ENCODE results near the gene CTTNBP2. TPM values are rescaled to one million over a fixed set of nuclear protein-coding genes. Genes with fewer than 3 reads are reported as not detected.

Gene CTTNBP2
- total and polyA plus RNA-seq, 2 donors (not counting 1 experiment from before 2014, with no cell fraction given) = 8.3 to 12.0 TPM

DNA sequence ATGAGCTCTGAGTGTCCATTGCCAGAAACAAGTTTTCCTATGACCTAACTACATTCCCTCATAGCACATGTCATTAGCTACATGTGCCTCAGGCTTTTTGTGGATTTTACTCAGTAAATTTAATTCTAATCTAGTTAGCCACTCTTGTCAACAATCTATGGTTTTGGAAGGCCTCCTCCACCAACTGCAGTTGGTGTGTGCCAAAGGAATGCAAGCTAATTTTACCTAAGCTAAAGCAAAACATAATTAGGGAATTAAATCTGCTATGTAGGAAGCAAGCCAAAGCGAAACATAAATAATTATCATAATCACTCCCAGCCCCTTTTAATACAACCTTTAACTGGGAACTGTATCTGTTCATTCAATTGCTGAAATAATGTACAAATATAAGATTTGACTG is 3.5 kb upstream of the CTTNBP2 start:
- Histone ChIP-seq H3K4me3 (replicated peaks in 1 of 4; ENCODE audit: control extremely low read depth in 1 of 4, insufficient read depth in 1 of 4, low read depth in 3 of 4, low read length in 4 of 4) (no peak overlapping the region), H3K9me3 (ENCODE audit: control insufficient read depth, insufficient read depth, low read depth, low read length) (no peaks in the 10 kb centered on the region), H2AFZ (ENCODE audit: low read length) (no peak overlapping the region), H3K27ac (ENCODE audit: insufficient read depth, low read length) (no peak overlapping the region), H3K4me2 (ENCODE audit: extremely low read depth, insufficient read depth, low read length) (no peak overlapping the region), H3K27me3 (ENCODE audit: control insufficient read depth, insufficient read depth, low read length) (no peaks in the 10 kb centered on the region), H3K4me1 (ENCODE audit: control insufficient read depth, extremely low read depth, insufficient read depth, low read length) (no peaks in the 10 kb centered on the region), H3K9ac (ENCODE audit: insufficient read depth, low read length) (no peak overlapping the region), H3K79me2 (ENCODE audit: control insufficient read depth, insufficient read depth, low read length) (peaks cover 12% of the 10 kb centered on the region), H3K36me3 (ENCODE audit: control insufficient read depth, insufficient read depth, low read length) (no peaks in the 10 kb centered on the region), H4K20me1 (ENCODE audit: control insufficient read depth, extremely low read depth, insufficient read depth, low read length) (no peaks in the 10 kb centered on the region)
- TF ChIP-seq, protein P1, sequence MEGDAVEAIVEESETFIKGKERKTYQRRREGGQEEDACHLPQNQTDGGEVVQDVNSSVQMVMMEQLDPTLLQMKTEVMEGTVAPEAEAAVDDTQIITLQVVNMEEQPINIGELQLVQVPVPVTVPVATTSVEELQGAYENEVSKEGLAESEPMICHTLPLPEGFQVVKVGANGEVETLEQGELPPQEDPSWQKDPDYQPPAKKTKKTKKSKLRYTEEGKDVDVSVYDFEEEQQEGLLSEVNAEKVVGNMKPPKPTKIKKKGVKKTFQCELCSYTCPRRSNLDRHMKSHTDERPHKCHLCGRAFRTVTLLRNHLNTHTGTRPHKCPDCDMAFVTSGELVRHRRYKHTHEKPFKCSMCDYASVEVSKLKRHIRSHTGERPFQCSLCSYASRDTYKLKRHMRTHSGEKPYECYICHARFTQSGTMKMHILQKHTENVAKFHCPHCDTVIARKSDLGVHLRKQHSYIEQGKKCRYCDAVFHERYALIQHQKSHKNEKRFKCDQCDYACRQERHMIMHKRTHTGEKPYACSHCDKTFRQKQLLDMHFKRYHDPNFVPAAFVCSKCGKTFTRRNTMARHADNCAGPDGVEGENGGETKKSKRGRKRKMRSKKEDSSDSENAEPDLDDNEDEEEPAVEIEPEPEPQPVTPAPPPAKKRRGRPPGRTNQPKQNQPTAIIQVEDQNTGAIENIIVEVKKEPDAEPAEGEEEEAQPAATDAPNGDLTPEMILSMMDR (conservative IDR thresholded peaks at IDR 0.05 in 1 of 2, IDR thresholded peaks at IDR 0.05 in 1 of 2; ENCODE audit: low read depth in 1 of 2, low read length in 2 of 2) = no peak
- TF ChIP-seq EZH2 (IDR thresholded peaks at IDR 0.05; ENCODE audit: low read length, missing control alignments) = no peak
- no peak for DNase-seq (ENCODE audit: low read depth in 2 of 2)

DNA sequence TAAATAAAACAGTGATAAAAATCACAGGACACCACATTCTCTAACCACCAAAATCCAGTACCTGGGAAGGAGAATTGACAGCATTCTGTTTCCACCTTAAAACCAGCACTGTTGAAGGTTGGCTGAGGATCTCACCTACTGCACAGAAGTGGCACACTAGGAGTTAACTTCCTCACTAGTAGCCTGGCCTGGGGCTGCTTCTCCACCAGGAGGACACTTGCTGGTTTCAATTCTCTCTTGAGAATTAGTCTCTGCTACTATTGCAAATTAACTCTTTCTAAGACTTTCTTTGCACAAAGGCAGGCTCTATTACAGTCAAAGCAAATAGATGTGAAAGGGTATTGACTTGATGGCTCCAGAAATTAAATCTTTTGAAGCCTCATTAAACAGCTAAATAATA is 2.3 kb upstream of the CTTNBP2 start:
- Histone ChIP-seq H3K27ac (ENCODE audit: insufficient read depth, low read length) (no peak overlapping the region), H3K27me3 (ENCODE audit: control insufficient read depth, insufficient read depth, low read length) (no peaks in the 10 kb centered on the region)

DNA sequence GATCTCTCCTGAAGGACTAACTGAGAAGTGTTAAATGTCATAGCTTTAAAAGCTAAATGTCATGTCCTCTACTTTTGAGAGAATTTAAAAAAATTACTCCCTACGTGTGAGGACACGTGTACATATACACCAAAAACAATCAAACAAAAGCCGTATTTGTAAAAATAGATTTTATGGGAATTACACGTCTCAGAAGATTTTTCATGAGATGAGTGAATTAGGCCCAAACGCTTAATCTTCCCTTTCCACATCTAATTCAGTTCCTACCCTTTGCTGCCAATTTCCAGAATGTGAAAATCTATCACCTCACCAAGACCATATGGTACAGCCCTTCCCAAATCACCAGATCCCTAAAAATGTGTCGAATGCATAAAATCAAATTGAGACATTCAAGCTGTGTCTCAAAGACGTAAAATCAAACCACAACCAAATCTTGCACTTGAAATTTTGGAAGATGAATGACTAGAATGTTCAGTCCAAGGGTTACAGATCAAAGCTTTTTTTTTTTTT is 1.0 kb upstream of the CTTNBP2 start:
- TF ChIP-seq, protein P1 (conservative IDR thresholded peaks at IDR 0.05 in 1 of 2, IDR thresholded peaks at IDR 0.05 in 1 of 2; ENCODE audit: low read depth in 1 of 2, low read length in 2 of 2) = no peak
- no peak for TF ChIP-seq EZH2 (IDR thresholded peaks at IDR 0.05; ENCODE audit: low read length, missing control alignments)
- Histone ChIP-seq H3K27me3 (ENCODE audit: control insufficient read depth, insufficient read depth, low read length) (no peaks in the 10 kb centered on the region), H3K79me2 (ENCODE audit: control insufficient read depth, insufficient read depth, low read length) (peaks cover 35% of the 10 kb centered on the region), H3K9me3 (ENCODE audit: control insufficient read depth, insufficient read depth, low read depth, low read length) (no peaks in the 10 kb centered on the region), H3K4me1 (ENCODE audit: control insufficient read depth, extremely low read depth, insufficient read depth, low read length) (peaks cover 7% of the 10 kb centered on the region), H3K36me3 (ENCODE audit: control insufficient read depth, insufficient read depth, low read length) (no peaks in the 10 kb centered on the region), H4K20me1 (ENCODE audit: control insufficient read depth, extremely low read depth, insufficient read depth, low read length) (no peaks in the 10 kb centered on the region), H3K9ac (ENCODE audit: insufficient read depth, low read length) (no peak overlapping the region), H3K27ac (ENCODE audit: insufficient read depth, low read length) (no peak overlapping the region), H3K4me2 (ENCODE audit: extremely low read depth, insufficient read depth, low read length) (no peak overlapping the region), H2AFZ (ENCODE audit: low read length) (no peak overlapping the region), H3K4me3 (replicated peaks in 1 of 4; ENCODE audit: control extremely low read depth in 1 of 4, insufficient read depth in 1 of 4, low read depth in 3 of 4, low read length in 4 of 4) (no peak overlapping the region)
- DNase-seq (ENCODE audit: low read depth in 2 of 2) = no peak

More for the DNA sequence above, 2.3 kb upstream of the CTTNBP2 start:
- no peak overlapping the region for H3K9ac ChIP-seq (ENCODE audit: insufficient read depth, low read length)
- no peak overlapping the region for H3K4me3 ChIP-seq (replicated peaks in 1 of 4; ENCODE audit: control extremely low read depth in 1 of 4, insufficient read depth in 1 of 4, low read depth in 3 of 4, low read length in 4 of 4)
- peaks cover 22% of the 10 kb centered on the region for H3K79me2 ChIP-seq (ENCODE audit: control insufficient read depth, insufficient read depth, low read length)
- peak; percentile 24 to 28 for DNase-seq (ENCODE audit: low read depth in 2 of 2)
- no peak overlapping the region for H3K4me2 ChIP-seq (ENCODE audit: extremely low read depth, insufficient read depth, low read length)
- no peaks in the 10 kb centered on the region for H3K36me3 ChIP-seq (ENCODE audit: control insufficient read depth, insufficient read depth, low read length)
- H2AFZ ChIP-seq (ENCODE audit: low read length) = no peak overlapping the region
- no peaks in the 10 kb centered on the region for H4K20me1 ChIP-seq (ENCODE audit: control insufficient read depth, extremely low read depth, insufficient read depth, low read length)
- TF ChIP-seq EZH2 (IDR thresholded peaks at IDR 0.05; ENCODE audit: low read length, missing control alignments) = no peak
- TF ChIP-seq, protein P1 (conservative IDR thresholded peaks at IDR 0.05 in 1 of 2, IDR thresholded peaks at IDR 0.05 in 1 of 2; ENCODE audit: low read depth in 1 of 2, low read length in 2 of 2) = peak in 1 of 2 donors; percentile 50
- H3K4me1 ChIP-seq (ENCODE audit: control insufficient read depth, extremely low read depth, insufficient read depth, low read length) = peaks cover 4% of the 10 kb centered on the region
- H3K9me3 ChIP-seq (ENCODE audit: control insufficient read depth, insufficient read depth, low read depth, low read length) = no peaks in the 10 kb centered on the region

All from fibroblast of lung (primary cell).